ENCODE data around the gene HELZ.
"Not testable (repeated sequence)": the region's sequence is repeated elsewhere in the genome, so short reads cannot be mapped to it uniquely, and the experiment has no call there.

Gene HELZ

DNA sequence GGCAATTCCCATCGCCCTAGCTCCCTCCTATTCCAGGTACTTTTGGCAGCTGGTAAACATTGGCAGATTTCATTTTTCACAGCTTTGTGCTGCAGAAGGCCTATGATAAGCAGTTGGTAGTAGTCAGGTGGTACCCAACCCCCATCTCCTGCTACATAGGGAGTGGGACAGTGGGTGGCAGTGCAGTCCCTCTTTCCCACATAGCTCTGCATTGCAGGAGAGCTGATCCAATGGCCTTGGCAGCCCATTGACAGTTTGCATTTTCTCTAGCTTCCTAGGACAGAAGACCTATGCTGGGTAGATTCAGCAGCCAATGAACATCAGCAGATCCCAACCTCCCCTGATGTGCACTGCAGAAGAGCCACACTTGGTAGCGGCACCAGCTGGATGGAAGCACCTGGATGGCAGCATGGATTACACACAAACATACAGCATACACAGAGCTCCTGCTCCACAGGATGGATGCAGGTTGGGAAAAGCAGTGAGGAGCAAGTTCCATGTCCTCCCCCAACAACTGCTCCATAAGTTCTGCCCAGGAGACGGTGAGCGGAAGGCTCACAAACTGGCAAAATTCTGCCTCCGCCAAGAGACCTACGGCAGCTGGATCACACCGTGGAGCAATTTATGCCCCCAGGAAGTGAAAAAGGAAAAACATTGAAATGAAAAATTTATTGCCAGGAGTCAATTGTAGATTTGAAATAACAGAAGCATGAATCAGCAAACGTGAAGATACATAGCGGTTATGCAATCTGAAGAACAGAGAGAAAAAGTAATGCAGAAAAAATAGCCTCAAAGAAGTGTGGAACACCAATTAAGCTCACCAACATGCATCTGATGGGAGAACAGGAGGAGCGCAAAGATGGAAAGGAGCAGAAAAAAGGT is 105.0 kb downstream of the HELZ start:
- DNase-seq: no peak

DNA sequence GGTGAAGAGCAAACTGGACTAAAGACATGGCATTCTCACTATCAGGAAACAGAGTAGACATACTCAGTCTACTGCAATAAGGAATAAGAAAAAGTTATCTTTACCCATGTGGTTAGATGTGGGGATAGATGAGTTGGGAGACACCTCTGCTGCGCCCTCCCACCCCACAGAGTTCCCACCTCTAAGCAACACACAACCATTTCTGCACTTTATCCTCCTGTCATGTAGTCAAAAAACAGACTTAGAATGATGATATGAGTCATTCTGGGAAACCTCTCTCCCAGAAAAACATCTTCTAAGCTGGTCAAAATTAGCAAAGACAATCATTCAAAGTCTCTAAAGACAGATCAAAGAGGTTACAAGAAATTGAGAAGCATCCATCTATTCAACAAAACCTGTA is 105.7 kb downstream of the HELZ start:
- no peak for DNase-seq

DNA sequence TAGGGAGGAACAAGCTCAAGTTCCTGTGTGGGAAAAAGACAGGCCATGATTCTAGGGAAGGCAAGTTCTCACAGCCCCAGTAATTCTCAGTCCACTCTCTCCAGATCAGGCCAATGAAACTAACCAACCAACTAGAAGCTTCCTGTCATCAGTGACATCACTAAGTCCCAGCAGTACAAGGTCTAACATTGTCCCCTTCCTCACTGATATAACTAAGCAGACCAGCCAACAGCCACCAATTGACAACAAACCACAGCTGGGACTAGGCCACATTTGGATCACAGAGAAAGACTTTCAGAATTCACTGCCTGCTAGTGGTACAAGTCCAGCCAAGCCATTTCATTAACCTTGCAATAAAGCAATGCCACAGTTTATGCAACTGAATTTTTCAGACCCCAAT is 106.6 kb downstream of the HELZ start:
- DNase-seq: no peak

DNA sequence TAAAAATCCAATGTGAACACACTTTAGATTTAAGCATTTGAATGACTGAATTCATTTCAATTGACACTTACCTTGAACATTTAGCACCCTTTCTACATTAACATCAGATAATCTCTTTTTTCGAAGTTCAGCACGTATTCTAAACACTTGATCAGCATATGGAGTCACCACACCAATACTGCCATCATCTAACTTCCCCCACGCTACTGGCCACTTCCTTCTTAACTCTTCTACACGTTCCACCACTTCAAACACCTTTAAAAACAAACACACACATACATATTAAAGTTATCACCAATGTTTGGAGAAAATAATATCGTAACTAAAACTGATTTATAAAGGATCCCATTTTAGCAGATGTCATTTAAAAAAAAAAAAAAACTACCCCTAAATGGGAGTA is 107.1 kb downstream of the HELZ start:
- DNase-seq: no peak

DNA sequence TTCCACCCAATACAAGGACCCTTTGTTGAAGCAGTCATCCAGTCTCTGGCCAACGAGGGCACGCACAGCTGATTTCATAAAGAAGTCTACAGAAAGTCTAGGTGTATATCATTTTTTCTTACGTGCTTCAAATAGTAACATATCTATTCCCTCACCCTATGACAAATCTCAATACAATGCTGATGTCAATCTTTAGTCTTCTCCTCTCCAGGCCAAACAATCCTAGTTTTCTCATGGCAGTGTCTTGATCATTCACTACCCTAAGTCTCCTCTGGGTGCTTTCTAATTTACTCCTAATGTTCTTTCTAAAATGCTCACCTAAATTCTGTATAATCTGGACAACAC is 108.0 kb downstream of the HELZ start:
- DNase-seq: no peak

DNA sequence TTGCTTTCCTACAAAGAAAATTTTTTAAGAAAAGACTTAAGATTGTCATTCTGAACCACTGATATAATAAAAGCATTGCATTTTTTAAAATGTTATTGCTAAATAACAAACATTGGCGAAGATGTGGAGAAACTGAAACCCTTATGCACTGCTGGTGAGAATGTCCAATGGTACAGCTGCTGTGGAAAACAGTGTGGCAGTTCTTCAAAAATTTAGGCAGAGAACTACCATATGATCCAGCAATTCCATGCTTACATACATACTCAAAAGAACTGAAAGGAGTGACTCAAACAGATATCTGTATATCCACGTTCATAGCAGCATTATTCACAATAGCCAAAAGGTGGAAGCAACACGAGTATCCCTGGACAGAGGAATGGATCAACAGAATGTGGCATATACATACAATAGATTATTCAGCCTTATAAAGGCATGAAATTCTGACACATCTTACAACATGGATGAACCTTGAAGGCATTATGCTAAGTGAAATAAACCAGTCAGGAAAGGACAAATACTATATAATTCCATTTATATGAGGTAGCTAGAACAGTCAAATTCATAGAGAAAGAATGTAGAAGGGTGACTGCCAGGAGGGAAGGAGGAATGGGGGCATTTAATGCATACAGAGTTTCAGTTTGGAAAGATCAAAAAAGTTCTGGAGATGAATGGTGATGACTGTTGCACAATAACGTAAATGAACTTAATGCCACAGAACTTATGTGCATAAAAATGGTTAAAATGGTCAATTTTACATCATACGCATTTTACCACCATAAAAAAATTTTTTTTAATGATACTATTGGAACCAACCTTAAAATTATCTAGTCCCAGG is 108.6 kb downstream of the HELZ start:
- no peak for DNase-seq

DNA sequence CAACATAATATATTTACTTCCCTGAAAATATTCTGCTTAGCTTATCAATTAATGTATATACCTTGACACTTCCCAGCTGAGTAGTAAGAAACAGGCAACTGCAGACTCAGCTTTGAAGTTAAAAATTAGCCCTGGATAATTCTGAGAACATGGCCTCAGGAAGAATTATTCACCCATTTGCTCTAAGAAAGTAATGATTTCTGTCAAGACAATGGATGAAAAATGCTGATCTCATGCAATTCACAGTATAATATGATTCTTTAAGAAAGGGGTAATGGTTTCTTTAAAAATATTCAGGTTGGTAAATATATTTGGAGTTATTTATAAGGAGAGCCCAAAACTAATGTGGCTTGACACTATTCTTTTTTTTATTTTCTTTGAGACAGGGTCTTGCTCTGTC is 111.8 kb downstream of the HELZ start:
- DNase-seq: no peak

DNA sequence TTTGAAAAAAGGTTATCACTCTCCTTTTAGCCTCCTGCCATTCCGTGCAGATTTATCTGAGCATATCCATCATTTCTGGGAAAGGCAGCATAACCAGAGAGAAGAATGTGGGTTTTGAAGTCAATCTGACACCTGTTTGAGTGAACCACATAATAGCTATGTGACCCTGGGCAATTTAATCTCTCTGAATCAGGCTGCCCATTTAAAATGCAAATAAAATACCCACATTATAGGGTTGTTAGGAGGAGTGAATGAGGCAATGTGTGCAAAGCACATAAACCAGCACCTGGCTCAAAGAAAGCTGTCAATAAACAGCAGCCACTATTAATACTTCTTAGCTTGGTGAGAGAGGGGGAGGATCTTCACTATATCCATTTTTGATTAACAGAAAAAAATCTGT is 112.6 kb downstream of the HELZ start:
- DNase-seq: no peak

DNA sequence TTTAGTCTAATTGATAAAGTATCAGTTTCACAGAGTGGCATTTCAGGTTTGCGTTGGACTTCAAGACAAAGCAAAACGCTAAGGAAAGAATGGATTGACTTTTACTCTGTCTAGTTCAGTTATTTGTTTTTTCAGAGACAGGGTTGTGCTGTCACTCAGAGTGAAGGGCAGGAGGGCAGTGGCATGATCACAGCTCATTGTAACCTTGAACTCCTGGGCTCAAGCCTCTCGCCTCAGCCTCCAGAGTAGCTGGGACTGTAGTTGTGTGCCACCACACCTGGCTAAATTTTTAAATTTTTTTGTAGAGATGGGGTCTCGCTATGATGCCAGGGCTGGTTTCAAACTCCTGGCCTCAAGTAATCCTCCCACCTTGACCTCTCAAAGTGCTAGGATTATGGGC is 114.2 kb downstream of the HELZ start:
- DNase-seq: no peak

DNA sequence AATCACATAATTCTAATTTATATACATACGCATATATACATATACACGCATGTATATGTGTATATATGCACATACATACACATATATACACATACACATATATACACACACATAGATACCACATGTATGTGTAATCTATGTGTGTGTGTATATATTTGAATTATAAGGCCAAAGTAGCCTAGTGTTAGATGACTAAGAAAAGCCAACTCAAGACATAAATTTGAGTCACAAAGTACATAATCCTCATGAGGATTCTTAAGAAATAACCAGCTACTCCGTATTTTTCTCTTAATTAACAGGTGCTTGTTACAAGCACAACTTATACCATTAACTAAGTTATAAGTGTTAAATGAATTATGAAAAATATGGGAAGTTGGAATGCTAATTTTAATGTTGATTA is 115.7 kb downstream of the HELZ start:
- no peak for DNase-seq

DNA sequence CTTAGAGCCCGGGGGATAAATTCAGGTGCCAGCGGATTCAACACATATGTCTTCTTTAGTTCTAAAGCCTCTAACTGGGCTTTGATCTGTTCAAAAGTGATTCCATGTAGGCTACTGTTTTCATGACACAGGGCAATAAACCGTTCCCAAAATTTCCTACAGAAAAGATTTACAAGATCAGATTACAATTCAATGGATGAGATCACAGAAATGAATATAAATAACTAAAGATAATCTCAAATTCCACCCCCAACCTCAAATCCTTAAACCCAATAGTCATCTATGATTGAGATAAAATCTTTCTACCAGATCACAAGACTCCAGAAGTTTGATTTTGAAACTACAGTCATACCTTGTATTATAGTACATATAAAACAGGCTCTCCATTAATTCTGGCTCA is 116.3 kb downstream of the HELZ start:
- no peak for DNase-seq

DNA sequence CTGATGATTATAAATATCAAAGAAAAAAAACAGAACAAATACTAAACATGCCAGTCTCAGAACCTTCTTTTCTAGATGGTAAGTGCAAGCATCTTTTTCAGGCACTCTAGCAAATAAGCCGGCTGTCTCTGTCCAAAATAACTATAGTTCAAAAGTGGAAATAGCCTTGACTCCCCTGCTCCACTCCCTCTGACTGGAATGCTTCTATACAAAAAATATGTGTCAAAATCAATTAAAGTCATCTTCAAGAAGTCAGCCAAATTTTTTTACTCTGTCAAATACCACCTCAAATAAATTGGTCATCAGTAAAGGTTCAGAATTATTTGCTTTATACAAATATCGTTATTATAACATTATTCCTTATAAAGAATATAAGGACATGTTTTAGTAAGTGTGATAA is 117.1 kb downstream of the HELZ start:
- DNase-seq: no peak

DNA sequence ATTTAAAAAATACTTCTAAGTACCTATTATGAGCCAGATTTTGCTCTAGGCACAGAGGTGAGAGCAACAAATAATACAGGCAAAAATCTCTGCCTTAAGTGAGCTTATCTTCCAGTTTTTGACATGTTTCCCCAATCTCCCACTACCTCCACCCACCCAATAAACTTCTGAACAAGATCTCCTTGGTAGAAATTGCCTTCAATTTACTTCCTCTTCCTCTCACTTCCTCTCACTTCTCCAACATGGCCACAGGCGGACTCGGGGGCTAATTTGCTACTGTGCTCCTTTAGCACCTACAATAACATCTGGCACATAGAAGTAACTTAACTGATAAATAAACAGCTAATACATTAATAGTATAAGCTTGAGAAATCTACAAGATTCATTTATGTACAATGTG is 118.0 kb downstream of the HELZ start:
- no peak for DNase-seq

DNA sequence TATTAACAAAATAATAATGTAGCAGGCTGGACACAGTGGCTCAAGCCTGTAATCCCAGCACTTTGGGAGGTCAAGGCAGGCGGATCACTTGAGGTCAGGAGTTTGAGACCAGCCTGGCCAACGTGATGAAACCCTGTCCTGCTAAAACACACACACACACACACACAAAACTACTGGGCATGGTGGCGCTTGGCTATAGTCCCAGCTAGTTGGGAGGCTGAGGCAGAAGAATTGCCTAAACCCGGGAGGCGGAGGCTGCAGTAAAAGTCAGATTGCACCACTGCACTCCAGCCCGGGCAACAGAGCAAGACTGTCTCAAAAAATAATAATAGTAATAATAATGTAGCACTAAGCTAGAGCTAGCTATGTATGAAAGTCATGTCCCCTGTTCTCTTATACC is 118.5 kb downstream of the HELZ start:
- not testable (repeated sequence) for DNase-seq

DNA sequence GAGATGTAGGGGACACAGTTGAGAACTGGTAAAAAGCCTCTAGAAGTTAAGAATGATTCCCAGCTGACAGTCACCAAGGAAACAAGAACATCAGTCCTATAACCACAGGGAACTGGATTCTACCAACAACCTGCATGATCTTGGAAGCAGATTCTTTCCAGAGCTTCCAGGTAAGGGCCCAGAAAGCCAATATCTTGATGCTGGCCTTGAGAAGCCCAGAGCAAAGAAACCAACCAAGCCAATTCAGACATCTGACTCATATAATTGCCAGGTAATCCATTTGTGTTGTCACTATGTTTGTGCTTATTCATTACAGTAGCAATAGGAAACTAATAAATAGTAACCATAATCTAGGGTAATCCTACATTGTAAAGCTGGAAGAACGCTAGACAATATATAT is 119.1 kb downstream of the HELZ start:
- DNase-seq: no peak

DNA sequence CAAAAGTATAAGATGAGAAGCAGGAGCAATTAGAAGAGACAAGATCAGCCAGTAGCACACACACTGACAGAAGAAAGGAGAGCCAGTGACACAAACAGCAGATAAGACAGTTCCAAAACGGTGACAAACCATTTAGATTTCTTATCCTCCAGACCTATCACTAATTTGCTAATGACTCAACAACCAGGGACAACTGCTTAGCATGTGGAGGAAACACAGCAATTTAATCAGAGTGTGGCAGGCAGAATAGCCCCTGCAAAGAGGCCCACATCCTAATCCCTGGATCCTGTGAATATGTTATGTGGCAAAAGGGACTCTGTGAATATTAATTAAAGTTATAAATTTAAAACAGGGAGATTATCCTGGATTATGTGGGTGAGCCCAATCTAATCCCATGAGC is 119.6 kb downstream of the HELZ start:
- DNase-seq: no peak

DNA sequence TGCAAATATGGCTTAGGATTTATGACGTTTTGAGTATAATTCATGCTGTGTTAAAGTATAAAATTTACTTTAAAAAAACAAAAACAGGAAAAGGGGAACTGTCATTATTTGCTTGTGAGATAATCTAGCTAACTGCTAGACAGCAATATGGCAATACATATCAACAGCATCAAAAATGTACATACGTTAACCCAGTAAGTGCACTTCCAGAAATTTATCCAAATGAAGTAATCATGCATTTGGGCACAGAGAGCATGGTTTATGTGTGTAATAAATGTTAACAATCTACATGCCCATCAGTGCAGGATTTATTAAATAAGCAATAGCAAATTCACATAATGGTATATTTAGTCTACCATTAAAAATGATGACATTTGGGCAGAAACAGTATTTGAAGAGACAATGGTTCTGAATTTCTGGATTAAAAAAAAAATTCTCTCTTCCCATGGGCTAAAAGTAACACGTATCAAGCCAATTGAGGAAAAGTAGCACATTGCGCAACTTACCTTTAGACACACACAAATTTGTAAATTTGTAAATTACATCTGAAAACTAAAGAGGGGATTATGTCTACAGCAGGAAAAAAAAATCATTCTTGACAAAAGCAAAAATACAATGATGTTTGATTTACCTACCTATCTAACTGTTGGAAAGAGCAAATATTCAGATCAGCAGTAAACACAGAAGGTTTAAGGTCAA is 120.4 kb downstream of the HELZ start:
- no peak for DNase-seq

DNA sequence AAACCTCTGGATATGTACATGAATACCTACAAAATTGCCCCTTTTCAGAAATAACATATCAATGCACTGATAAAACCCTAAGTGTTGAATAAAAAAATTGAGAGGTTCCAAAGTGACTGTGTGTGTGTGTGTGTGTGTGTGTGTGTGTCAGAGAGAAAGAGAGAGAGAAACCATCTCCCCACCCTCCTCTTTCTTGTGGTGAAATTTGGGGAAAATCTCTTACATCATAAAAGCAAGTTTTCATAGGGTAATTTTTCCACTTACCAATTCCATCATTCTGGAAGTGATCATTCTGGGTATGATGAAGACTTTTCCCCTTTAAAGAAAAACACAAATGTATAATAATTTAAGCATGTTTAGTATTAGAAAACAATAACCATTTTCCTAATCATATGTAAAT is 121.3 kb downstream of the HELZ start:
- DNase-seq: no peak

DNA sequence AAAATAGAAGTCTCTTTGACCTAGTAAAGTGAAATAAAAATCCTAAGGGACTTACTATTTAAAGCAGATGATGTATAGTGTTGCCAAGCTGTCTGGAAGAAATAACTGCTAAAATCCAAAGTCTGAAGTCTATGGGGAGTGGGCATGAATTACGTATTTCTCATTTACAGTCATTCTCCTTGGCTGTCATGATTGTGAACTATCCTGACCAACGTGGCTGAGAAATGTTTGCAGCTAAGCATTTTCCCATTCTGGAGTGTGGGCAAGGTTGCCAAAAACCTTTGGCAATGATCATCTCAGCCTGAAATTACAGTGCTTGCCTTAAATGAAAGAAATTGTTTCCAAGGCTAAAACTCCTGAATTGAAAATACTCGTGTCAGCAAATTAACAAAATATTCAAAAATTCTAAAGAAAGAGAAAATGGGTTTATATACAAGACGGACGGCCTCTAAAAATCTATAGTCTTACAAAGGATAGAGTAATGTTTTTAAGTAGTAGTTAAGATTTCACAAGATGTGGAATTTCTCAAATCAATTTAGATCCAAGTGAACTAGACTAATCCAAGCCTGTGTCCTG is 123.6 kb downstream of the HELZ start:
- no peak for DNase-seq

DNA sequence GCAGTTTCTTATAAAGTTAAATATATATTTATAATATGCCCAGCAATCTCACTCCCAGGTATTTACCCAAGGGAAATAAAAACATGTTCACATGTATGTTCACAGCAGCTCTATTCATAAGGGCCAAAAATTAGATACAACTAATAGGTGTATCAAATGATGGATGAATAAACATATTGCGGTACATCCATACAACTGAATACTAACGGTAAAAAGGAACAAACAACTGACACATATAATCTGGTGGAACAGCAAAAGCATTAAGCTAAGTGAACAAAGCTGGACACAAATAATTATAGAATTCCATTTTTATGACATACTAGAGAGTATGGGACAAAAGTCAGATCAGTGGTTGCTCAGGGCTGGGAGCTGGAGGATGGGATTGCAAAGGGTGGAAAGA is 125.9 kb downstream of the HELZ start:
- no peak for DNase-seq

DNA sequence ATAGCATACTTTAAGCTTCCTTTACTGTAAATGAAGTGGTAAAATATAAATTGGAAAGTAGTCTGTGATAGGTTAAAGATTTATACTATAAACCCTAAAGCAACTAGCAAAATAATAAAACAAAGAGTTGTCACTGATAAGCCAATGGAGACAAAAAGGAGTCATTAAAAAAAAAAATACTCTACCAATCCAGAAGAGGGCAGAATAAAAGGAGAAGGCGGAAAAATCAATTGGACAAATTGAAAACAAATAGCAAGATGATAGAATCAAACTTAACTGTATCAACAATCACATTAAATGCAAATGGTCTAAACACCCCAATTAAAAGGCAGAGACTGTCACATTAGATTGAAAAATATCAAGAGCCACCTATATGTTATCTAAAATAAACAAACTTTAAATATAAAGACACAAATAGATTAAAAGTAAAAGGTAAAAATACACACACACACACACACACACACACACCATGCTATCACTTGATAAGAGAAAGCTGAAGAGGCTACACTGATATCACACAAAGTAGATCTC is 128.9 kb downstream of the HELZ start:
- DNase-seq: no peak

DNA sequence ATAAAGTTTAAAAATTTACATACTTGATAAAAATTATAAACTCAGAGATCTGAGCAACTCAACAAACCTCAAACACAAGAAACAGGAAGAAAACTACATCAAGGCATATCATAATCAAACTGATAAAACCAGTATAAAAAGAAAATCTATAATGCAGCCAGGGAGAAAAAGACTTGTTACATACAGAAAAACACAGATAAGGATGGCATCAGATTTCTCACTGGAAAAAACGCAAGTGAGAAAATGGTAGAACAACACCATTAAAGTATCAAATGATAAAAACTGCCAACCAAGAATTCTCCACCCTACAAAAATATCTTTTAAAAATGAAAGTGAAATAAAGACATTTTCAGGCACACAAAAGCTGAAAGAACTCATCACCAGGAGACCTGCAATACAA is 129.6 kb downstream of the HELZ start:
- DNase-seq: no peak

DNA sequence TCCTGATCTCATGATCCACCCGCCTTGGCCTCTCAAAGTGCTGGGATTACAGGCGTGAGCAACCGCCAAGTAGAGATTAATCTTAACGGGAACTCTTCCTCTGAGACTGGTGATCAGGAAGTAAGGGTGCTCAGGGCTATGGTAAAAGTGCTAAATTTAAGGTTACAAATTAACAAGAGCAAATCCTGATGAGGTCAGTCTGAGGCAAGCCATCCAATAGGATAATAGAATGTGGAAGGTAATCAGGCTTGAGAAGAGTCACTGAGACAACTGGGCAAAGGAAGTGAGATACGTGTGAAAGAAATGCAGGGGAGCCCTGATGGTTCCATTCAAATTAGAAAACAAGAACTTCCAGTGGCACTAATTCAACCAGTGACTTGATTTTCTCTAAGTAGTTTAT is 131.5 kb downstream of the HELZ start:
- no peak for DNase-seq

All from DMS79 treated with DMSO at 0.1 percent for 48 hours (cell line).